ENCODE data around the gene PI4KA.

- no peak for TF ChIP-seq CTCF (IDR thresholded peaks at IDR 0.05)
- no peak for TF ChIP-seq POLR2AphosphoS5 (IDR thresholded peaks at IDR 0.05)
Observed at GRCh38 chr22:20785415-20785814, 73.2 kb downstream of the PI4KA start.

Data from breast epithelium (tissue), 3 donors.